CD4-positive, alpha-beta T cell treated with Interleukin-1 beta for 1 hour (primary cell): Measurements from ENCODE around the gene OR2AT4.
A peak's percentile ranks its signal among the peaks of the same experiment; 100 is the strongest.
"Not testable (repeated sequence)": the region's sequence is repeated elsewhere in the genome, so short reads cannot be mapped to it uniquely, and the experiment has no call there.

Experiments
- DNase-seq, 2 donors: peaks; one replicate each; pipeline ENCODE4 v3.0.0-alpha.2; 2020 to 2022

OR2AT4 gene

GRCh38 chr11:75101424-75102128, 4.9 kb upstream of the OR2AT4 start:
- no peak for DNase-seq

- DNase-seq = peak in 1 of 2 donors; percentile 44
Observed at GRCh38 chr11:75100314-75100713, 3.6 kb upstream of the OR2AT4 start.

DNA sequence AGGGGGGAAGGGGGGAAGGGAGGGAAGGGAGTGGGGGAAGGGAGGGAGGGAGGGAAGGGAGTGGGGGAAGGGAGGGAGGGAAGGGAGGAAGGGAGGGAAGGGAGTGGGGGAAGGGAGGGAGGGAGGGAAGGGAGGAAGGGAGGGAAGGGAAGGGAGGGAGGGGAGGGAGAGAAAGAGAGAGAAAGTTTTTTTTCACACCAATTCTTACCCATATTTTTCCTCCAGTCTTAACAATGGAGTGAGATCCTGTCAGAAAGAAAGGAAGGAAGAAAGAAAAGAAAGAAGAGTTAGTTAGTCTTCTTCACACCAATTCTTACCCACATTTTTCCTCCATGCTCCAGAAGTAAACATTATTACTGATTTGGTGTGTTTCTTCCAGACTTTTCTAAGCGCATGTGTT, 3.0 kb upstream of the OR2AT4 start:
- no peak for DNase-seq

DNA sequence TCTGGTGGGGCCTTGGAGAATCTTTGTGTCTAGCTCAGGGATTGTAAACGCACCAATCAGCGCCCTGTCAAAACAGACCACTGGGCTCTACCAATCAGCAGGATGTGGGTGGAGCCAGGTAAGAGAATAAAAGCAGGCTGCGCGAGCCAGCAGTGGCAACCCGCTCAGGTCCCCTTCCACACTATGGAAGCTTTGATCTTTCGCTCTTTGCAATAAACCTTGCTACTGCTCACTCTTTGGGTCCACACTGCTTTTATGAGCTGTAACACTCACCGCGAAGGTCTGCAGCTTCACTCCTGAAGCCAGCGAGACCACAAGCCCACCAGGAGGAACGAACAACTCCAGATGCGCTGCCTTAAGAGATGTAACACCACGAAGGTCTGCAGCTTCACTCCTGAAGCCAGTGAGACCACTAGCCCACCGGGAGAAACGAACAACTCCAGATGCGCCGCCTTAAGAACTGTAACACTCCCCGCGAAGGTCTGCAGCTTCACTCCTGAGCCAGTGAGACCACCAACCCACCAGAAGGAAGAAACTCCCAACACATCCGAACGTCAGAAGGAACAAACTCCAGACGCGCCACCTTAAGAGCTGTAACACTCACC, 2.3 kb upstream of the OR2AT4 start:
- not testable (repeated sequence) for DNase-seq

- not testable (repeated sequence) for DNase-seq
Observed at GRCh38 chr11:75098181-75098580, 1.5 kb upstream of the OR2AT4 start.

DNA sequence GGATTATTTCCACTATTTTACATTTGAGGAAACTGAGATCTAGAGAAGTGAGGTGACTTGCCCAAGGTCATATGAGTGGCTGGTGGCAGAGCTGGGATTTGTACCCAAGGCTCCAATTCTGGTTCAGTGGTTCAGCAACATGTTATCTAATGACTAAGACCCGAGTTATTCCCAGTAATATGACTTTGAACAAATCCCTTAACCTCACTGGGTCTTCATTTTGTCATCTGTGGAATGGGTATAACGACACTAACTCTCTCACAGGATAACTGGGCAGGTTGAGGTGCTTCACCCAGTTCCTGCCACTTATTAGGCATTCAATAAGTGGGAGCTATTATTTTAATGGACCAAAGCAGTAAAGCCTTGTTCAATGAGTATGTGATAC, 489 bp upstream of the OR2AT4 start:
- DNase-seq = no peak

- DNase-seq = not testable (repeated sequence)
Observed at GRCh38 chr11:75094382-75094781, 2.3 kb downstream of the OR2AT4 start.

GRCh38 chr11:75090671-75091177, 6.0 kb downstream of the OR2AT4 start:
- no peak for DNase-seq

GRCh38 chr11:75087319-75088305, 9.1 kb downstream of the OR2AT4 start:
- DNase-seq = no peak

GRCh38 chr11:75084883-75085282, 11.8 kb downstream of the OR2AT4 start:
- DNase-seq = no peak

- DNase-seq = no peak
Observed at GRCh38 chr11:75083217-75083605, 13.5 kb downstream of the OR2AT4 start.

DNA sequence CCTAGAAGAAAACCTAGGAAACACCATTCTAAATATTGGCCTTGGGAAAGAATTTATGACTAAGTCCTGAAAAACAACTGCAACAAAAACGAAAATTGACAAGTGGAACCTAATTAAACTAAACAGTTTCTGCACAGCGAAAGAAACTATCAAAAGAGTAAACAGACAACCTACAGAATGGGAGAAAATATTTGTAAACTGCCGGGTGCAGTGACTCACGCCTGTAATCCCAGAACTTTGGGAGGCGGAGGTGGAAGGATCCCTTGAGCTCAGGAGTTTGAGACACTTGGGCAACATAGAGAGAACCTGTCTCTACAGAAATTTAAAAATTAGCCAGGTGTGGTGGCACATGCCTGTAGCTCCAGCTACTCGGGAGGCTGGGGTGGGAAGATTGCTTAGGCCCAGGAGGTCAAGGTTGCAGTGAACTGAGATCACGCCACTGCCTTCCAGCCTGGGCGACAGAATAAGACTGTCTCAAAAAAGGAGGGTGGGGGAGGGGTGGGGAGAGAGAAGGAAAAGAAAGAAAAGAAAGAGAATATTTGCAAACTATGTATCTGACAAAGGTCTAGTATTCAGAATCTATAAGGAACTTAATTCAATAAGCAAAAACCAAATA, 14.0 kb downstream of the OR2AT4 start:
- no peak for DNase-seq

GRCh38 chr11:75079546-75079945, 17.1 kb downstream of the OR2AT4 start:
- no peak for DNase-seq

GRCh38 chr11:75078233-75078632, 18.4 kb downstream of the OR2AT4 start:
- DNase-seq = no peak

DNA sequence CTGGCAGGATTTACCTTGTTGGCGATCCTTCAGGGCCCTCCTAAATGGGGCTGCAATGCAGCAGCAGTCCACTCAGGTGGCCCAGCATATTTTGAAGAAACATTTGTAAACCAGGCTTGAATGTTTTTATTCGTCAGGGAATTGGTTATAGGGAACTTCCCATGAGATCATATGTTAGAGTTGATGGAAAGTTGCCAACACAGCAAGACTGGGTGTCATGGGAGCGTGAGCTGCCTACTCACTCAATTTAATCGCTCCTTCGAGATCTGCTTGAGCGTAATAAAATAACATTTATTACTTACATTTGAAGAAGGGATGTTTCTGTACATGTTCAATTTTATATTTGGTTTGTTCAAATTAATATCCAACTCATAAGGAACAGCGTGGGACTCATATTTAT, 19.4 kb downstream of the OR2AT4 start:
- DNase-seq = no peak

GRCh38 chr11:75076671-75077070, 20.0 kb downstream of the OR2AT4 start:
- DNase-seq = no peak

GRCh38 chr11:75073459-75074190, 23.1 kb downstream of the OR2AT4 start:
- DNase-seq = no peak

DNA sequence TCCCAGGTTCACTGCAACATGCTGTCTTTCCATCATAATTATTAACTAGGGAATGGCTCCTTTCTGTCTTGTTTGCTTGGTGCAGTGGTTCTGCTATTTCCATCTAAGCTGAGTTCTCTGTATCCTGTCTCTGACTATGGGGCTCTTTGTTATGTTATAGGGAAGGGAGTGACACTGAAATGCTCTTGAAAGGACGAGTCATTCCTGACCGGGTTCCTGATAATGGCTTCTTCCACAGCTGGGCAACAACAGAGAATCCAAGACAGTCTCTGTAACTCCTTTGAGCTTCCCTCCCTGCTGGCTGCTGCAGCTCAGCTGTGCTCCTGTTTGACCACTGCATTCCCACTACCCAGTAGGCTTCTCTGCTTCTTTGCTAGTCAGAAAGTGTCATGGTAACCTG, 24.1 kb downstream of the OR2AT4 start:
- no peak for DNase-seq

GRCh38 chr11:75069473-75069872, 27.2 kb downstream of the OR2AT4 start:
- DNase-seq = no peak

DNA sequence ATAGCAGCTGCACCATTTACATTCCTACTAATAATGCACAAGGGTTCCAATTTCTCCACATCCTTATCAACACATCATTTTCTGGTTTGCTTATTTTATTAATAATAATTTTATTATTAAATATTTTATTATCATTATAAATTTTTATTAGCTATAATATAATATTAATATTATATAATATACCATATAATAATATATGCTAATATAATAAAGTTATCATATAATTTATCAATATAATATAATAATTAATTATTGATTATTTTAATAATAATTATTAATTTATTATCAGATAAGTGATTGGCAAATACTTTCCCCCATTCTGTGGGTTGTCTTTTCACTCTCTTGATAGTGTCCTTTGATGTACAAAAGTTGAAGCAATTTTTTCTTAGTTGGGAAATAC, 27.7 kb downstream of the OR2AT4 start:
- DNase-seq = no peak

GRCh38 chr11:75068559-75068958, 28.1 kb downstream of the OR2AT4 start:
- no peak for DNase-seq

DNA sequence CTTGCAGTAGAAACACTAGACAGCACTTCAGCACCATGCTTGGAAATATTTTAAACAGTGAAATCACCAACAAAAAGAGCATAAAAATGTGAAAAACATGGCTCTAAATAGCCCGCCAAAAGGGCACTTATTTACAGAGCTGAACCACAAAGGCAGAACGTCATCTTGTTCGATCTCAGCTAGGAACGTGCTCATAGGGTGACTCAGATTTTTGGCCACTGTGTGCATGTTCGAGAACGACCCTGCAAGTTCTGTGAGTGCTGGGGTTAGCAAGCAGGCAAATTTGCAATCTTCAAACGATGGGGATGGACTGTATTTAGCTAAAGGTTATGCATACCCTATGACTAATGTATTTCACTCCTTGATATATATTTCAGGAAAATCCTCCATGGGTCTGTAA, 30.6 kb downstream of the OR2AT4 start:
- DNase-seq = no peak
